ENCODE measurements around the gene ZNF215. TPM values are rescaled to one million over a fixed set of nuclear protein-coding genes. Genes with fewer than 3 reads are reported as not detected.

Gene ZNF215
- total RNA-seq, 1 experiment from 2014 or later: 15.8 TPM

DNA sequence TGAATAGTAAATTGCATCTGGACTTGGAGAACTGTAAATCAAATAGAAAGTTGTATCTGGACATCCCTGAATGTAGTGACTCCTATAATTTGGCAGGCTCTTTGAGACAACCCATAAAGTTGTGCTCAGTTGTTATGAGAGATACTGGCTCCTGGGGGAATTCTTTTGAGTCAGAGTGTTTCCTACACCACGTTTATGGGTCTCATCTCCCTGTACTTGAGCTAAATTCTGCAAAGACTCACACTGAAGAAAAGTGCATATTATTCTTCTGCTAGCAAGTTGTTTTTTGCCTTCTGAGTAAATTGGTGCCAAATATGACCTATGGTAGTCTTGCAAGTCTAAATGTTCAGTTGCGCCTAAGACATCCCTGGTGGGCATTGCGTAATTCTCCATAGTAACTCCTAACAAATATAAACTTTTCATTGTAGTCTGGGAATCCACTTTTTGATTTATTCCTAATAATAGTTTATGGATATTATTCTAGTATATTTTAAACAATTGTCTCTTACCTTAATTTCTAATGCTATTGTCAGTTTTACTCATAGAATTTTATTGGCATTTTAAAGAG is 5.0 kb downstream of the ZNF215 start:
- H3K4me3 Mint-ChIP-seq: no peak overlapping the region
- CTCF ChIA-PET: no interaction called here
- POLR2A ChIA-PET: no interaction called here
- no peak overlapping the region for H3K27ac Mint-ChIP-seq
- ATAC-seq: no peak
- H3K4me1 Mint-ChIP-seq: peaks cover 29% of the 10 kb centered on the region
- DNase-seq (ENCODE audit: low spot score): no peak
- H3K36me3 Mint-ChIP-seq: peaks cover 36% of the 10 kb centered on the region
- H3K27me3 Mint-ChIP-seq (ENCODE audit: low read depth): no peaks in the 10 kb centered on the region
- TF ChIP-seq, protein P1, sequence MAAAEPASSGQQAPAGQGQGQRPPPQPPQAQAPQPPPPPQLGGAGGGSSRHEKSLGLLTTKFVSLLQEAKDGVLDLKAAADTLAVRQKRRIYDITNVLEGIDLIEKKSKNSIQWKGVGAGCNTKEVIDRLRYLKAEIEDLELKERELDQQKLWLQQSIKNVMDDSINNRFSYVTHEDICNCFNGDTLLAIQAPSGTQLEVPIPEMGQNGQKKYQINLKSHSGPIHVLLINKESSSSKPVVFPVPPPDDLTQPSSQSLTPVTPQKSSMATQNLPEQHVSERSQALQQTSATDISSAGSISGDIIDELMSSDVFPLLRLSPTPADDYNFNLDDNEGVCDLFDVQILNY (CRISPR knock-in tag; IDR thresholded peaks at IDR 0.05): no peak
- TF ChIP-seq ELF4 (CRISPR knock-in tag; IDR thresholded peaks at IDR 0.05; ENCODE audit: low read depth): no peak
- TF ChIP-seq, protein P2, sequence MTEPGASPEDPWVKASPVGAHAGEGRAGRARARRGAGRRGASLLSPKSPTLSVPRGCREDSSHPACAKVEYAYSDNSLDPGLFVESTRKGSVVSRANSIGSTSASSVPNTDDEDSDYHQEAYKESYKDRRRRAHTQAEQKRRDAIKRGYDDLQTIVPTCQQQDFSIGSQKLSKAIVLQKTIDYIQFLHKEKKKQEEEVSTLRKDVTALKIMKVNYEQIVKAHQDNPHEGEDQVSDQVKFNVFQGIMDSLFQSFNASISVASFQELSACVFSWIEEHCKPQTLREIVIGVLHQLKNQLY (CRISPR knock-in tag; IDR thresholded peaks at IDR 0.05): no peak
- TF ChIP-seq, protein P3, sequence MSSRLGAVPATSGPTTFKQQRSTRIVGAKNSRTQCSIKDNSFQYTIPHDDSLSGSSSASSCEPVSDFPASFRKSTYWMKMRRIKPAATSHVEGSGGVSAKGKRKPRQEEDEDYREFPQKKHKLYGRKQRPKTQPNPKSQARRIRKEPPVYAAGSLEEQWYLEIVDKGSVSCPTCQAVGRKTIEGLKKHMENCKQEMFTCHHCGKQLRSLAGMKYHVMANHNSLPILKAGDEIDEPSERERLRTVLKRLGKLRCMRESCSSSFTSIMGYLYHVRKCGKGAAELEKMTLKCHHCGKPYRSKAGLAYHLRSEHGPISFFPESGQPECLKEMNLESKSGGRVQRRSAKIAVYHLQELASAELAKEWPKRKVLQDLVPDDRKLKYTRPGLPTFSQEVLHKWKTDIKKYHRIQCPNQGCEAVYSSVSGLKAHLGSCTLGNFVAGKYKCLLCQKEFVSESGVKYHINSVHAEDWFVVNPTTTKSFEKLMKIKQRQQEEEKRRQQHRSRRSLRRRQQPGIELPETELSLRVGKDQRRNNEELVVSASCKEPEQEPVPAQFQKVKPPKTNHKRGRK (CRISPR knock-in tag; IDR thresholded peaks at IDR 0.05; ENCODE audit: borderline replicate concordance): no peak
- no peak for TF ChIP-seq ZNF232 (CRISPR knock-in tag; IDR thresholded peaks at IDR 0.05)
- H3K9me3 Mint-ChIP-seq: no peaks in the 10 kb centered on the region

DNA sequence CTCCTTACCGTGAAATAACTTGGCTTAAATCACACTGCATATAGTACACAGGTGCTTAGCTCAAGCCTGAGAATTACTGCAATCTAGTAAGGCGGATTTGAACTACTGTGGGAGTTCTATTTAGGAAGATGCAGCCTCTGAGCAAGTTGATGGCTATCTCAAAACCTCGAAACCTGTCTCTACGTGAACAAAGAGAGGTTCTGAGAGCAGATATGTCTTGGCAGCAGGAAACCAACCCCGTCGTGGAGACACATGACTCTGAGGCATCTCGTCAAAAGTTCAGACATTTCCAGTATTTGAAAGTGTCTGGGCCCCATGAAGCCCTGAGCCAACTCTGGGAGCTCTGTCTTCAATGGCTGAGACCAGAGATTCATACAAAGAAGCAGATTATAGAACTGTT is 5.9 kb downstream of the ZNF215 start:
- TF ChIP-seq CBFB (CRISPR knock-in tag; IDR thresholded peaks at IDR 0.05; ENCODE audit: low read depth) (no peak), ZNF121 (CRISPR knock-in tag; IDR thresholded peaks at IDR 0.05) (no peak), CREM (CRISPR knock-in tag; IDR thresholded peaks at IDR 0.05) (no peak), ZNF232 (CRISPR knock-in tag; IDR thresholded peaks at IDR 0.05) (no peak), NFATC4 (CRISPR knock-in tag; IDR thresholded peaks at IDR 0.05) (no peak), SMAD3 (CRISPR knock-in tag; IDR thresholded peaks at IDR 0.05; ENCODE audit: borderline replicate concordance) (no peak), TEAD4 (CRISPR knock-in tag; IDR thresholded peaks at IDR 0.05) (no peak)
- TF ChIP-seq, protein P4, sequence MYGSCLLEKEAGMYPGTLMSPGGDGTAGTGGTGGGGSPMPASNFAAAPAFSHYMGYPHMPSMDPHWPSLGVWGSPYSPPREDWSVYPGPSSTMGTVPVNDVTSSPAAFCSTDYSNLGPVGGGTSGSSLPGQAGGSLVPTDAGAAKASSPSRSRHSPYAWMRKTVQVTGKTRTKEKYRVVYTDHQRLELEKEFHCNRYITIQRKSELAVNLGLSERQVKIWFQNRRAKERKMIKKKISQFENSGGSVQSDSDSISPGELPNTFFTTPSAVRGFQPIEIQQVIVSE (CRISPR knock-in tag; IDR thresholded peaks at IDR 0.05; ENCODE audit: borderline replicate concordance): no peak
- TF ChIP-seq, protein P5, sequence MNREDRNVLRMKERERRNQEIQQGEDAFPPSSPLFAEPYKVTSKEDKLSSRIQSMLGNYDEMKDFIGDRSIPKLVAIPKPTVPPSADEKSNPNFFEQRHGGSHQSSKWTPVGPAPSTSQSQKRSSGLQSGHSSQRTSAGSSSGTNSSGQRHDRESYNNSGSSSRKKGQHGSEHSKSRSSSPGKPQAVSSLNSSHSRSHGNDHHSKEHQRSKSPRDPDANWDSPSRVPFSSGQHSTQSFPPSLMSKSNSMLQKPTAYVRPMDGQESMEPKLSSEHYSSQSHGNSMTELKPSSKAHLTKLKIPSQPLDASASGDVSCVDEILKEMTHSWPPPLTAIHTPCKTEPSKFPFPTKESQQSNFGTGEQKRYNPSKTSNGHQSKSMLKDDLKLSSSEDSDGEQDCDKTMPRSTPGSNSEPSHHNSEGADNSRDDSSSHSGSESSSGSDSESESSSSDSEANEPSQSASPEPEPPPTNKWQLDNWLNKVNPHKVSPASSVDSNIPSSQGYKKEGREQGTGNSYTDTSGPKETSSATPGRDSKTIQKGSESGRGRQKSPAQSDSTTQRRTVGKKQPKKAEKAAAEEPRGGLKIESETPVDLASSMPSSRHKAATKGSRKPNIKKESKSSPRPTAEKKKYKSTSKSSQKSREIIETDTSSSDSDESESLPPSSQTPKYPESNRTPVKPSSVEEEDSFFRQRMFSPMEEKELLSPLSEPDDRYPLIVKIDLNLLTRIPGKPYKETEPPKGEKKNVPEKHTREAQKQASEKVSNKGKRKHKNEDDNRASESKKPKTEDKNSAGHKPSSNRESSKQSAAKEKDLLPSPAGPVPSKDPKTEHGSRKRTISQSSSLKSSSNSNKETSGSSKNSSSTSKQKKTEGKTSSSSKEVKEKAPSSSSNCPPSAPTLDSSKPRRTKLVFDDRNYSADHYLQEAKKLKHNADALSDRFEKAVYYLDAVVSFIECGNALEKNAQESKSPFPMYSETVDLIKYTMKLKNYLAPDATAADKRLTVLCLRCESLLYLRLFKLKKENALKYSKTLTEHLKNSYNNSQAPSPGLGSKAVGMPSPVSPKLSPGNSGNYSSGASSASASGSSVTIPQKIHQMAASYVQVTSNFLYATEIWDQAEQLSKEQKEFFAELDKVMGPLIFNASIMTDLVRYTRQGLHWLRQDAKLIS (CRISPR knock-in tag; IDR thresholded peaks at IDR 0.05; ENCODE audit: borderline replicate concordance): no peak
- TF ChIP-seq, protein P6, sequence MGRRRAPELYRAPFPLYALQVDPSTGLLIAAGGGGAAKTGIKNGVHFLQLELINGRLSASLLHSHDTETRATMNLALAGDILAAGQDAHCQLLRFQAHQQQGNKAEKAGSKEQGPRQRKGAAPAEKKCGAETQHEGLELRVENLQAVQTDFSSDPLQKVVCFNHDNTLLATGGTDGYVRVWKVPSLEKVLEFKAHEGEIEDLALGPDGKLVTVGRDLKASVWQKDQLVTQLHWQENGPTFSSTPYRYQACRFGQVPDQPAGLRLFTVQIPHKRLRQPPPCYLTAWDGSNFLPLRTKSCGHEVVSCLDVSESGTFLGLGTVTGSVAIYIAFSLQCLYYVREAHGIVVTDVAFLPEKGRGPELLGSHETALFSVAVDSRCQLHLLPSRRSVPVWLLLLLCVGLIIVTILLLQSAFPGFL (CRISPR knock-in tag; IDR thresholded peaks at IDR 0.05; ENCODE audit: borderline replicate concordance): no peak
- Mint-ChIP-seq H3K4me1 (peaks cover 29% of the 10 kb centered on the region), H3K36me3 (peaks cover 43% of the 10 kb centered on the region), H3K4me3 (no peak overlapping the region), H3K27me3 (ENCODE audit: low read depth) (no peaks in the 10 kb centered on the region), H3K9me3 (no peaks in the 10 kb centered on the region), H3K27ac (no peak overlapping the region)
- no peak for ATAC-seq
- DNase-seq (ENCODE audit: low spot score): no peak
- CTCF ChIA-PET: no interaction called here
- POLR2A ChIA-PET: no interaction called here

Measured in WTC11 (cell line).